Stimulated activated CD8-positive, alpha-beta memory T cell treated with anti-CD3 and anti-CD28 coated beads, Interleukin-7, amount 100 ng/mL, for 24 hours (primary cell): ENCODE results near the gene UBL4A.

Source experiments
- DNase-seq: peaks from one replicate; pipeline ENCODE4 v3.0.0-alpha.2; 2020; ENCODE audit warnings: low read depth

UBL4A gene

DNA sequence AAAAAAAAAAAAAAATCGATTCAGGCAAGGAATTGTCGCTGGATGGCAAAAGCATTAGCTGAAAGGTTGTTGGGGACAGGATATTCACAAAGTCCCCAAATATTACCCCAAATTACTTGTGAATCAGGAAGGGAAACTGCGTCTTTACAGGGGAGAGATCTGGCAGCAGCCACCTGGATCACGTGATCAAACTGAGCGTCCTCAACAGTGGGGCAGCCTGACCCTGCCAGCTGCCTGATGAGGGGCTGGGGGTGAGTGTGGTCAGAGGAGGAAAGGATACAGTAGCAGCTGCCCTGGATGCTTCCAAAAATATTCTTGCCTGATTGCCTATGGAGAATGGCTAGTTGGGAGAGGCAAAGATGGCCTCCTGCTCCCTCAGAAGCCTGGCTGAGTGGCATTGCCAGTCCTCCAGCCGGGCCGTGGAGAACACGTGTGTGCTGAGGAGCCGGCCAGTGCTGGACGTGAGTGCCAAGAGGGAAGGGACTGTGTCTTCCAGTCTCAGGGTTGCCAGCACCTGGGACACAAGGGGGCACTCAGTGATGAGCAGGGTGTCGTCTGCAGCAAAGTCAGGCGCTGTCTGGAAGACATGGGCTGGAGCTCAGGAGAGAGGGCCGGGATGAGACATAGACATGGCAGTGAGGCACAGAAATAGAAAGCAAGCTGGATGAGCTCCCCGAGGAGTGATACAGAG lies 4.4 kb downstream of the UBL4A start:
- no peak for DNase-seq

DNA sequence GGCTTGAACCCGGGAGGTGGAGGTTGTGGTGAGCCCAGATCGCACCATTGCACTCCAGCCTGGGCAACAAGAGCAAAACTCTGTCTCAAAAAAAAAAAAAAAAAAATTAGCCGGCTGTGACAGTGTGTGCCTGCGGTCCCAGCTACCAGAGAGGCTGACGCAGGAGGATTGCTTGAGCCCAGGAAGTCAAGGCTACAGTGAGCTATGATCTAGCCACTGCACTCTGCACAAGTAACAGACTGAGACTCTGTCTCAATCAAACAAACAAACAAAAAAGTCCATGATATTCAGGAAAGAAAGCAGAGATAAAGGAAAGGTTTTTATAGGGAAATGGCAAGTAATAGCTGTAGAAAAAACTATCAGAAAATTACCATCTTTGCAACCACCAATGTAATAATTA lies 5.2 kb downstream of the UBL4A start:
- no peak for DNase-seq

DNA sequence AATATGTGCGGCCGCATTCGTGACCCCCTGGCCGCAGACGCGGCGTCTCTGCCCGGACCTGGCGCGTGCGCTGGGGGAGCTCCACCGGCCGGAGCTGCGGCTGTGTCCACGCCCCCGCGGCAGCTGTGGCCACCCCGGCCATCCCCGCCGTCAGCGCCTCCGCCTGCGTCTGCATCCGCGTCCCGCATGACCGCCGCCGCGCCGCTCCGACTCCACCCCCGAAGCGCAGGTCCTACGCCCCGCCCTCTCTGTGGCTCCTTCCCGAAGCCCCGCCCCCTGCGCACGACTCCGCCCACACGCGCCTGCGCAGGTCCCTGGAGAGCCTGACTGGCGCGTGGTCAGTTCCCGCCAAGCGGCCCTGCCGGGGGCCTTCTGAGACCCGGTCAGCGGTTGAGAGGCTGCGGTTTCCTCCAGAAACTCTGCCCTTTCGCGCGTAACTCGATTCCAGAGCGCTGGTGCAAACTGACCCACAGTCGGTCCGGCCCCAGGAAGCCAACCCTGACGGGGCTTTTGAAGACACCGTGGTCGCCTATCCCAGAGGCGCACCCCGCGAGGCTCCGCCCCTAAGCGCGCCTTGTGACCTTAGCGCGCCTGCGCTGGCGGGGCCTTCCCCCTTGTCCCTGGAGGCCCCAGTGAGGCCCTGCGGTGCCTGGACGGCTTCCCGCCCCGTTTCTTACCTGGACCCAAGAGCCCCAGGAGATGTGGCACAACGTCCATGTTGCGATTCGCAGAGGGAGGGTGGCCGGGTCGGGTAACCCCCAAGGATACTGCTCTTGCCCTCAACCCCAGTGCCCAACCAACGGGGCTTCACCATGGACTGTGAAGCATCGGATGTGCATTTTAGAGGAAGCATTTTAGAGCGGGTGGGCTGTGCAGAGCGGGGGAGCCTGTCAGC lies 7.4 kb downstream of the UBL4A start, which contains the start of gene LAGE3:
TSS of gene LAGE3 (minus strand) at position 554 of the 895 bp plus-strand sequence. CDS start at position 188, 366 bp downstream.
- peak; percentile 81 for DNase-seq

DNA sequence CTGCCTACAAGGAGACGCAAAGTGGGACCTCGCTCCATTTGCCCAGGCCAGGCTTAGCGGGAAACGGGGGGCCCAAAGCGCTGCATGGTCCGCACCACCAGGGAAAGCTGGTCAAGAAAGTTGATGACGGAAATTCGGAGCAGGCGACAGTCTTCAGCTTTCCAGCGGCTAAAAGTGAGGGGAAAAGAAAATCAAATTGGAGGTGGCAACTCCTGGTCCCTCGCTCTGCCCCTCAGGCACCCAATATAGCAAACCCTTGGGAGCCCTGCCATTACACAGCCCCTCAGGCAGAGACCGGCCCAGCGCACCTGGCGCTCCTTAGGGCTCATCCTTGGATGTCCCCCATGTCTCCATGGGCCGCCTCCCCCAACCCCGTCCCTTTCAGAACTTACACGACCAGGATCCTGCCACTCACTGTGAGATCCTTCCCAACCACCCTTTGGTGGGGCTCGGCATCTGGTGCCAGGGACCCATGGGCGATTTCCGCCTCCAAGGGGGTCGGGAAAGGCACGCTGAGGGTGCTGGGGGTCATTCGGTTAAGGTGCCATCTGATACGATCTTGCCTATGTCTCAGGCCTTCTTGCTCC lies 8.4 kb downstream of the UBL4A start:
- DNase-seq: no peak

- DNase-seq: no peak
Observed at GRCh38 chrX:154476821-154477220, 9.6 kb downstream of the UBL4A start.

GRCh38 chrX:154473683-154474082 lies 12.7 kb downstream of the UBL4A start:
- DNase-seq: no peak

GRCh38 chrX:154472685-154473632 lies 13.5 kb downstream of the UBL4A start:
- no peak for DNase-seq

DNA sequence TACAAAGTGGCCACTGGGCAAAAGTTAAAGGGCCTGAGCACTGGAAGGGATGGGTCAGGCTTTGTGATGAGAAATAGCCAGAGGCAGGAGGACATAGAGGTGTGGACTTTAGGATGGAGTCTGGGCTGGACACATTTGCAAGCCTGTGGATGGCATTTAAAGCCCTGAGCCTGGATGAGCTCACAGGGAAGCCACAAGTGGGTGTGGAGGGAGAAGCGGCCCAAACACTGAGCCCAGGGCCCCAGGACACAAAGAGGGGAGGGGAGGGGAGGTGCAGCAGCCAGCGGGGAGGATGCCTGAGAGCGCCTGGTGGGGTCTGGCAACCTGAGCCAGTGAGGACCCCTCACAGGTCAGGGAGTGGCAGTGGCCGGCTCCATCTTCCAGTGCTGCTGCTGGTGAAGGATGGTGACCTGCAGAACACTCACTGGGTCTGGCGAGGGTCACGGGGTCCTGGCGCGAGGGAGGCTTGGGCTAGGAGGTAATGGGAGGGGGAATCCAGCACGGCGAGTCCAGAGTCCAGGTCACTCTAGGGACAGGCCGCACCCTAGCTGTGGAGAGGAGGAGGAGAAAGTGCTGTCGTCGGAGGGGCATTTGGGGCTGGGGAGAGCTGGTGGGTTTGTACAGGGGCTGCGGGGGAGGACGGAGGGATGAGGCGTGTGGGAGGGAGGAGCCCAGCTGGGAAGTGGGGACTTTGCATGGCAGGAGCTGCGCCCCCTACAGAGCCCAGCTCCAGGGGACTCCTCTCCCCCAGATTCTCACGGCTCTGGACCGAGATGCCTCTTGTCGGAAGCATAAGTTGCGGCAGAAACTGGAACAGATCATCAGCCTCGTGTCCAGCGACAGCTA lies 14.4 kb downstream of the UBL4A start:
- no peak for DNase-seq

GRCh38 chrX:154470914-154471568 lies 15.4 kb downstream of the UBL4A start:
- no peak for DNase-seq

DNA sequence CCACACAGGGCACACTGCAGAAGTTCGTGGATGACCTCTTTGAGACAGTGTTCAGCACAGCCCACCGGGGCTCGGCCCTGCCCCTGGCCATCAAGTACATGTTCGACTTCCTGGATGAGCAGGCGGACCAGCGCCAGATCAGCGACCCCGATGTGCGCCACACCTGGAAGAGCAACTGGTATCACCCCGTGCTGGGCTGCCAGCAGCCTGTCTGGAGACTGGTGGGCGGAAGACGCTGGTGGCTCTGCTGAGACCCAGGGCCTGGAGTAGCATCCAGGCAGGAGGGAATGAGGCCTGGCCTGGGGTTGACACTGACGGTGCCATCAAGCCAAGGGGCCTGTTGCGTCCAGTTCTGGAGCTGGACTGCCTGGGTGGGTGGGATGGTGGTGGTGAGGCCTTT lies 16.0 kb downstream of the UBL4A start:
- DNase-seq: no peak

GRCh38 chrX:154469880-154470279 lies 16.5 kb downstream of the UBL4A start:
- no peak for DNase-seq

DNA sequence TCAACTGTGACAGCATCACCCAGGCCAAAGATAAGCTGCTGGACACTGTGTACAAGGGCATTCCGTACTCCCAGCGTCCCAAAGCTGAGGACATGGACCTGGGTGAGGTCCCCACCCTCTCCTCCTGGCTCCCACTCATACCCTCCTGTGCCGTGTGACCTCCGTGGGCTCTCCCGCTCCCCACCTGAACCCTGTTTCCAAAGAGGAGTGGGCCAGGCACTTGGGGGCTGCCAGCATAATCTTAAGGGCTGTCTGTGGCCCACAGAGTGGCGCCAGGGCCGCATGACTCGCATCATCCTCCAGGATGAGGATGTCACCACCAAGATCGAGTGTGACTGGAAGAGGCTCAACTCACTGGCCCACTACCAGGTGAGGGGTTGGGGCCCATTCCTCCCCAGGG lies 17.3 kb downstream of the UBL4A start:
- DNase-seq: no peak

DNA sequence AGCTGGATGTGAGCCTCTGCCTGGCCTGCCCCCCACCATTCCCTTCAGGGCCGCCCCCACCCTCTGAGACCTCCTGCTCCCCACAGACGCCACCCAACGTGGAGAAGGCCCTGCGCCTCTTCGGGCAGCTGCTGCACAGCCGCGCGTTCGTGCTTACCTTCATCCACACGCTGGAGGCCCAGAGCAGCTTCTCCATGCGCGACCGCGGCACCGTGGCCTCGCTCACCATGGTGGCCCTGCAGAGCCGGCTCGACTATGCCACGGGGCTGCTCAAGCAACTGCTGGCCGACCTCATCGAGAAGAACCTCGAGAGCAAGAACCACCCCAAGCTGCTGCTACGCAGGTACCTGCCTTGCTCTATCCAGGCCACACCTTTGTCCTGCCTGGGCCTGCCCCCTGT lies 18.2 kb downstream of the UBL4A start:
- no peak for DNase-seq

GRCh38 chrX:154467556-154467955 lies 18.9 kb downstream of the UBL4A start:
- no peak for DNase-seq

DNA sequence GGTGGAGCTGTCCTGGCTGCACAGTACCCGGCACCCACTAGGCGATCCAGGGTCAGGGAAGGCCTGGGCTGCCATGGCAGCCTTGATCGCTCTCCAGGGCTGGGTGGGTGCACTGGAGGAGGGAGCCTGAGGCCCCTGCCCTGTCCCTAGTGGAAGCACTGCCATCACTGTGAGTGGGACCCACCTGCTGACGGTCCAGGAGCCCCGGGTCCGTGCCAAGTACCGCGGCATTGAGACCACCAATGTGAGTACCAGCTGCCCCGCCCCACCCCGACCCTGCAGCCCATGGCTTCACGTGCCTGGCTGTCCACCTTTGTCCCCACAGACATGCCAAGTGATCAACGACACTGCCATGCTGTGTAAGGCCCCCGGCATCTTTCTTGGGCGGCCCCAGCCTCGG lies 19.5 kb downstream of the UBL4A start:
- no peak for DNase-seq

DNA sequence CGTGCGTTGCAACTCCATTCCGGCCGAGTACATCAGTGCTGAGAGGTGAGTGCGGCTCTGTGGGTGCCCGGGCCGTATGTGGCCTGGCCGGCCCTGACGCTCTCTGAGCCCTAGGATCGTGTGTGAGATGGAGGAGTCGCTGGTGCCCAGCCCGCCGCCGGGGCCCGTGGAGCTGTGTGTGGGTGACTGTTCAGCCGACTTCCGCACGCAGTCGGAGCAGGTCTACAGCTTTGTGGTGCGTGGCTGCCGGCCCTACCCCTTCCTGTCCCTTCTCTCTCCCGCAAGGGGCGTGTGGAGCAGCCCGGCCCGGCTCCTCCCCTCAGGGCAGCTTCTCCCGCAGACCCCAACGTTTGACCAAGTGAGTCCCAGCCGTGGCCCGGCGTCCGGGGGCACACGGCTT lies 20.4 kb downstream of the UBL4A start:
- no peak for DNase-seq

DNA sequence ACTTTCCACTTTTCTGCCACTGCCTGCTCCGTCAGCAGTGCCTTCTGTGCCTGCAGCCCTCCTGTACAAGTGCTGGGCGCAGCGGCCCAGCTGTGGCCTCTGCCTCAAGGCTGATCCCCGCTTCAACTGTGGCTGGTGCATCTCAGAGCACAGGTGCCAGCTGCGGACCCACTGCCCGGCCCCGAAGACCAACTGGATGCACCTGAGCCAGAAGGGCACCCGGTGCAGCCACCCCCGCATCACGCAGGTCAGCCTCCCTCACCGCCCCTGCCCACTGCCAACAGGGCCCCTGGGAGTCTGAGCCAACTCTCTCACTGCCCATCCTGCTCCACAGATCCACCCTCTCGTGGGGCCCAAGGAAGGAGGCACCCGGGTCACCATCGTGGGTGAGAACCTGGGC lies 20.8 kb downstream of the UBL4A start:
- DNase-seq: no peak

GRCh38 chrX:154464806-154465365 lies 21.5 kb downstream of the UBL4A start:
- no peak for DNase-seq

- DNase-seq: no peak
Observed at GRCh38 chrX:154463611-154464220, 22.7 kb downstream of the UBL4A start.

- DNase-seq: no peak
Observed at GRCh38 chrX:154462396-154462795, 24.0 kb downstream of the UBL4A start.
